ENCODE results near the gene MON2. TPM values are rescaled to one million over a fixed set of nuclear protein-coding genes. Genes with fewer than 3 reads are reported as not detected.

Gene MON2
- total and polyA plus RNA-seq, 2 of the 13 experiments (the other 11 are each of a cell fraction or from before 2014, with no cell fraction given): 10.5 to 24.8 TPM

DNA sequence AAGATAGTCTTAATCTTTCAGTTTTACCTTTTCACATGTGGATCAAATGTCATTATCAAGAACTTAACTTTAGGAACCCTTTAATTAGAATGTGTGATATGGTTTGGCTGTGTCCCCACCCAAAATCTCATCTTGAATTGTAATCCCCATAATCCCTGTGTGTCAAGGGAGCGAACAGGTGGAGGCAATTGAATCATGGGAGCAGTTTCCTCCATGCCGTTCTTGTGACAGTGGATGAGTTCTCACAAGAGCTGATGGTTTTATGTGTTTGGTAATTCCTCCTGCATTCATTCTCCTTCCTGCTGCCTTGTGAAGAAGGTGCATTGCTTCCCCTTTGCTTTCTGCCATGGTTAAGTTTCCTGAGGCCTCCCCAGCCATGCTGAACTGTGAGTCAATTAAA lies 160.6 kb downstream of the MON2 start (continued):
- TF ChIP-seq, protein P1, sequence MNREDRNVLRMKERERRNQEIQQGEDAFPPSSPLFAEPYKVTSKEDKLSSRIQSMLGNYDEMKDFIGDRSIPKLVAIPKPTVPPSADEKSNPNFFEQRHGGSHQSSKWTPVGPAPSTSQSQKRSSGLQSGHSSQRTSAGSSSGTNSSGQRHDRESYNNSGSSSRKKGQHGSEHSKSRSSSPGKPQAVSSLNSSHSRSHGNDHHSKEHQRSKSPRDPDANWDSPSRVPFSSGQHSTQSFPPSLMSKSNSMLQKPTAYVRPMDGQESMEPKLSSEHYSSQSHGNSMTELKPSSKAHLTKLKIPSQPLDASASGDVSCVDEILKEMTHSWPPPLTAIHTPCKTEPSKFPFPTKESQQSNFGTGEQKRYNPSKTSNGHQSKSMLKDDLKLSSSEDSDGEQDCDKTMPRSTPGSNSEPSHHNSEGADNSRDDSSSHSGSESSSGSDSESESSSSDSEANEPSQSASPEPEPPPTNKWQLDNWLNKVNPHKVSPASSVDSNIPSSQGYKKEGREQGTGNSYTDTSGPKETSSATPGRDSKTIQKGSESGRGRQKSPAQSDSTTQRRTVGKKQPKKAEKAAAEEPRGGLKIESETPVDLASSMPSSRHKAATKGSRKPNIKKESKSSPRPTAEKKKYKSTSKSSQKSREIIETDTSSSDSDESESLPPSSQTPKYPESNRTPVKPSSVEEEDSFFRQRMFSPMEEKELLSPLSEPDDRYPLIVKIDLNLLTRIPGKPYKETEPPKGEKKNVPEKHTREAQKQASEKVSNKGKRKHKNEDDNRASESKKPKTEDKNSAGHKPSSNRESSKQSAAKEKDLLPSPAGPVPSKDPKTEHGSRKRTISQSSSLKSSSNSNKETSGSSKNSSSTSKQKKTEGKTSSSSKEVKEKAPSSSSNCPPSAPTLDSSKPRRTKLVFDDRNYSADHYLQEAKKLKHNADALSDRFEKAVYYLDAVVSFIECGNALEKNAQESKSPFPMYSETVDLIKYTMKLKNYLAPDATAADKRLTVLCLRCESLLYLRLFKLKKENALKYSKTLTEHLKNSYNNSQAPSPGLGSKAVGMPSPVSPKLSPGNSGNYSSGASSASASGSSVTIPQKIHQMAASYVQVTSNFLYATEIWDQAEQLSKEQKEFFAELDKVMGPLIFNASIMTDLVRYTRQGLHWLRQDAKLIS (CRISPR knock-in tag; IDR thresholded peaks at IDR 0.05): no peak
- TF ChIP-seq ELF3 (CRISPR knock-in tag; IDR thresholded peaks at IDR 0.05) (no peak), CAMTA2 (CRISPR knock-in tag; IDR thresholded peaks at IDR 0.05; ENCODE audit: borderline replicate concordance) (no peak), RBM22 (optimal IDR thresholded peaks at IDR 0.05; ENCODE audit: low read length) (no peak), ZSCAN30 (CRISPR knock-in tag; IDR thresholded peaks at IDR 0.05) (no peak), ARNT2 (CRISPR knock-in tag; IDR thresholded peaks at IDR 0.05; ENCODE audit: low read depth) (no peak), RFX3 (CRISPR knock-in tag; IDR thresholded peaks at IDR 0.05) (no peak)
- TF ChIP-seq, protein P2, sequence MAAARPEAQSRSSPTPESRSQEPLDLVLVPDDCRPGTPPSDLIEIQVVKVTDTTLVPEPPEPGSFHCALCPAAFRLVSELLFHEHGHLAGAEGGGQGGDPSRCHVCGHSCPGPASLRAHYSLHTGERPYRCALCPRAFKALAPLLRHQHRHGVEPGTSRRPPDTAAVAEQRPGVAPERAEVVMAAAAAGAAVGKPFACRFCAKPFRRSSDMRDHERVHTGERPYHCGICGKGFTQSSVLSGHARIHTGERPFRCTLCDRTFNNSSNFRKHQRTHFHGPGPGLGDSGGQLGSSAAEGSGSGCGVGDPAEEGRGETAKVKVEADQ (CRISPR knock-in tag; IDR thresholded peaks at IDR 0.05; ENCODE audit: borderline replicate concordance): no peak
- TF ChIP-seq, protein P3, sequence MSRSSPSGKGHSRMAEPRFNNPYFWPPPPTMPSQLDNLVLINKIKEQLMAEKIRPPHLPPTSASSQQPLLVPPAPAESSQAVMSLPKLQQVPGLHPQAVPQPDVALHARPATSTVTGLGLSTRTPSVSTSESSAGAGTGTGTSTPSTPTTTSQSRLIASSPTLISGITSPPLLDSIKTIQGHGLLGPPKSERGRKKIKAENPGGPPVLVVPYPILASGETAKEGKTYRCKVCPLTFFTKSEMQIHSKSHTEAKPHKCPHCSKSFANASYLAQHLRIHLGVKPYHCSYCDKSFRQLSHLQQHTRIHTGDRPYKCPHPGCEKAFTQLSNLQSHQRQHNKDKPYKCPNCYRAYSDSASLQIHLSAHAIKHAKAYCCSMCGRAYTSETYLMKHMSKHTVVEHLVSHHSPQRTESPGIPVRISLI (CRISPR knock-in tag; IDR thresholded peaks at IDR 0.05; ENCODE audit: borderline replicate concordance): no peak
- TF ChIP-seq, protein P4, sequence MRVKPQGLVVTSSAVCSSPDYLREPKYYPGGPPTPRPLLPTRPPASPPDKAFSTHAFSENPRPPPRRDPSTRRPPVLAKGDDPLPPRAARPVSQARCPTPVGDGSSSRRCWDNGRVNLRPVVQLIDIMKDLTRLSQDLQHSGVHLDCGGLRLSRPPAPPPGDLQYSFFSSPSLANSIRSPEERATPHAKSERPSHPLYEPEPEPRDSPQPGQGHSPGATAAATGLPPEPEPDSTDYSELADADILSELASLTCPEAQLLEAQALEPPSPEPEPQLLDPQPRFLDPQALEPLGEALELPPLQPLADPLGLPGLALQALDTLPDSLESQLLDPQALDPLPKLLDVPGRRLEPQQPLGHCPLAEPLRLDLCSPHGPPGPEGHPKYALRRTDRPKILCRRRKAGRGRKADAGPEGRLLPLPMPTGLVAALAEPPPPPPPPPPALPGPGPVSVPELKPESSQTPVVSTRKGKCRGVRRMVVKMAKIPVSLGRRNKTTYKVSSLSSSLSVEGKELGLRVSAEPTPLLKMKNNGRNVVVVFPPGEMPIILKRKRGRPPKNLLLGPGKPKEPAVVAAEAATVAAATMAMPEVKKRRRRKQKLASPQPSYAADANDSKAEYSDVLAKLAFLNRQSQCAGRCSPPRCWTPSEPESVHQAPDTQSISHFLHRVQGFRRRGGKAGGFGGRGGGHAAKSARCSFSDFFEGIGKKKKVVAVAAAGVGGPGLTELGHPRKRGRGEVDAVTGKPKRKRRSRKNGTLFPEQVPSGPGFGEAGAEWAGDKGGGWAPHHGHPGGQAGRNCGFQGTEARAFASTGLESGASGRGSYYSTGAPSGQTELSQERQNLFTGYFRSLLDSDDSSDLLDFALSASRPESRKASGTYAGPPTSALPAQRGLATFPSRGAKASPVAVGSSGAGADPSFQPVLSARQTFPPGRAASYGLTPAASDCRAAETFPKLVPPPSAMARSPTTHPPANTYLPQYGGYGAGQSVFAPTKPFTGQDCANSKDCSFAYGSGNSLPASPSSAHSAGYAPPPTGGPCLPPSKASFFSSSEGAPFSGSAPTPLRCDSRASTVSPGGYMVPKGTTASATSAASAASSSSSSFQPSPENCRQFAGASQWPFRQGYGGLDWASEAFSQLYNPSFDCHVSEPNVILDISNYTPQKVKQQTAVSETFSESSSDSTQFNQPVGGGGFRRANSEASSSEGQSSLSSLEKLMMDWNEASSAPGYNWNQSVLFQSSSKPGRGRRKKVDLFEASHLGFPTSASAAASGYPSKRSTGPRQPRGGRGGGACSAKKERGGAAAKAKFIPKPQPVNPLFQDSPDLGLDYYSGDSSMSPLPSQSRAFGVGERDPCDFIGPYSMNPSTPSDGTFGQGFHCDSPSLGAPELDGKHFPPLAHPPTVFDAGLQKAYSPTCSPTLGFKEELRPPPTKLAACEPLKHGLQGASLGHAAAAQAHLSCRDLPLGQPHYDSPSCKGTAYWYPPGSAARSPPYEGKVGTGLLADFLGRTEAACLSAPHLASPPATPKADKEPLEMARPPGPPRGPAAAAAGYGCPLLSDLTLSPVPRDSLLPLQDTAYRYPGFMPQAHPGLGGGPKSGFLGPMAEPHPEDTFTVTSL (CRISPR knock-in tag; IDR thresholded peaks at IDR 0.05; ENCODE audit: borderline replicate concordance): no peak
